HG03060 (cell line): ENCODE measurements around the gene NUP214.
"Not testable (repeated sequence)": the region's sequence is repeated elsewhere in the genome, so short reads cannot be mapped to it uniquely, and the experiment has no call there.

Experiments
- ATAC-seq: cut with Tn5 transposase; IDR thresholded peaks from one replicate; pipeline ENCODE4 v1.9.1; 2021; ENCODE audit warnings: low read depth, moderate number of reproducible peaks; ENCODE audit not compliant: unreplicated experiment

Gene NUP214

DNA sequence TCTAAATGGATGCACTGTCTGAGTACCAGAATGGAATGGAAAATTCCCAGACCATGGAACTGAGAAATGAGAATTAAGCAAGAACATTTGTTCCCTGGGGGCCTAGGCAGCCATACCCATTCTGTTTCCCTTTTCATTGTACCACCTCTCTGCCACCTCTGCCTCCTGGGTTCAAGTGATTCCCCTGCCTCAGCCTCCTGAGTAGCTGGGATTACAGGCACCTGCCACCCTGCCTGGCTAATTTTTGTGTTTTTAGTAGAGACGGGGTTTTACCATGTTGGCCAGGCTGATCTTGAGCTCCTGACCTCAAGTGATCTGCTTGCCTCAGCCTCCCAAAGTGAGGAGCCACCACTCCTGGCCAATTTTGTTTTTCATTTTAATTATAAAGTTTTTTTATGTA is 33.3 kb downstream of the NUP214 start:
- not testable (repeated sequence) for ATAC-seq

DNA sequence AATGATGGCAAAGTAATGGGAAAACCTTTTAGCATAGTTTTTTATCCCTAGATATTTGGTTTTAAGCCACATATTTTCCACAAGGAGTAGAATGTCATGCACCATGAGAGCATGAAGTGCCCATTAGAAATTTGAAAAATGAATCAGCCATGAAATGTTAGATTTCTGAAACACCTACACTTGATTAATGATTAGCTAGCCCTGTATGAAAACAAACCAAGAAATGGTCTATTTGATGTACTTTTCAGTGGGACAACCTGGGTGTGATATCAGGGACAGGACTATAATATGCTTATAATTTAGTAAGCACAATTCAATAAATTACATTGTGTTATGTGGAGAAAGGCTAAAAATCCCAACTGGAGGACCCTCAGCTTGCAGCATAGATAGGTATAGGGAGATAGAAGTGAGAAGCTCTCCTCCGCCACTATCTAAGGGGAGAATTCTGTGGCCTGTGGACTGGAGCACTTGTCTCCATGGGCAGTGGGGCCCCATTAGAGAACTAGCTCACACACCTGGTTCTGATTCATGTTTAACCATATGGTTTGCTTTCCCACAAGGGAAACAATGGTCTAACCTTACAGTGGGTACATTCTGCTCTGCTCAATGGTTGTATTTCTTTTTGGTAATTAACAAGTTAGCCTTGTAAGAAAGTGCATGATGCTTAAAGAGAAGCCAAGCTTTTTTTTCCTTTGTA is 35.2 kb downstream of the NUP214 start:
- ATAC-seq = no peak

DNA sequence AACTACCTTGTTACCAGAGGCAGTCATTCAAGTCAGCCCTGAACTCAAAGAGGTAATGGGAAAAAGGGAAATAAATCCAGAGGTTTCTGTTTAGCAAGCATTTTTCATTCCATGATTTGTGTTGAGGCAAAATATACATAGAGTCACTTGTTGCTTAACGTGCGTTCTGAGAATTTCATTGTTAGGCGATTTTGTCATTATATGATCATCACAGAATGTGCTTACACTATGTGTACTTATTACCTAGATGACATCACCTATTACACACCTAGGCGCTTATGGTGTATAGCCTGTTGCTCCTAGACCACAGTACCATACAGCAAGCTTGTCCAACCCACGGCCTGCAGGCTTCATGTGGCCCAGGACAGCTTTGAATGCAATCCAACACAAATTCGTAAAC is 36.2 kb downstream of the NUP214 start:
- no peak for ATAC-seq

DNA sequence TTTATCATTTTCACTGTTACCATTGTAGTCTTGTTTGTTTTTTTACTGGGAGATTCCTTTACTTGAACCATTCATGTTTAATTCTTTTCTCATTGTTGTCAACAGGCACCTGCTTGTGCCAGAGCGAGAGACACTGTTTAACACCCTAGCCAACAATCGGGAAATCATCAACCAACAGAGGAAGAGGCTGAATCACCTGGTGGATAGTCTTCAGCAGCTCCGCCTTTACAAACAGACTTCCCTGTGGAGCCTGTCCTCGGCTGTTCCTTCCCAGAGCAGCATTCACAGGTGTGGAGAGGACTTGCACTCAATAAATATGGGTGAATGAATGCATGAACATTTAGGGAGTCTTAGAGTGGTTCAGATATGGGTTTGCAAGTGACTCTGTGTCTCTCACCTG is 37.5 kb downstream of the NUP214 start:
- no peak for ATAC-seq

DNA sequence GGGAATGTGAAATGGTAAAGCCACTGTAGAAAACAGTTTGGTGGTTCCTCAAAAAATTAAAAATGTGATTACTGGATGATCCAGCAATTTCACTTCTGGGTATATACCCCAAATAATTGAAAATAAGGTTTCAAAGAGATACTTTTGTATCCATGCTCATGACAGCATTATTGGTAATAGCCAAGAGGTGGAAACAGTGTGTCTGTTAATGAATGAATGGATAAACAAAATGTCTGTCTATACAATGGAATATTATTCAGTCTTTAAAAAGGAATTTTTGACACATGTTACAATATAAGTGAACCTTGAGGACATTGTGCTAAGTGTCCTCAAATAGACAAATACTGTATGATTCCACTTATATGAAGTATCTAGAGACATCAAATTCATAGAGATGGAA is 40.1 kb downstream of the NUP214 start:
- ATAC-seq = no peak

DNA sequence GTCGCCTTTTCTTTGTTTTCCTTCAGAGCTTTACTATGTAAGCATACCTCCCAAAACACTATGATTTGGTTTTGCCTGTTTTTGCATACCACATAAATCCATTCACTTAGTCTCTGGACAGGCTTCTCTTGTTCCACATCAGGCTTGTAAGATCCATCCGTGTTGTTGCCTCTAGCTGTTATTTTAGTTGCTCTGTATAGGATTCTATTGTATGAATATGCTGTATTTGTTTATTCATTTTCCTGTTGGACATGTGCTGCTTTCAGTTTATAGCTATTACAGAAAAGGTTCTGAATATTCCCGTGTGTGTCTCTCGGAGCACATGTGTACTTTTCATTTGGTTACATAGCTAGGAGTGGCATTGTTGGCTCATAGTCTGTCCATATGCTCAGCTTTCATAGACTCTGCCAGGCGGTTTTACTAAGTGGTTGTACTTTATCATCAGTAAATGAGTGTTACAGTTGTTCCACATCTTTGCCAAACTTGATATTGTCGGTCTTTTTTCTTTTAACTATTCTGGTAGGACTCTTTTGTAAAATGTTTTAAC is 41.8 kb downstream of the NUP214 start:
- no peak for ATAC-seq

DNA sequence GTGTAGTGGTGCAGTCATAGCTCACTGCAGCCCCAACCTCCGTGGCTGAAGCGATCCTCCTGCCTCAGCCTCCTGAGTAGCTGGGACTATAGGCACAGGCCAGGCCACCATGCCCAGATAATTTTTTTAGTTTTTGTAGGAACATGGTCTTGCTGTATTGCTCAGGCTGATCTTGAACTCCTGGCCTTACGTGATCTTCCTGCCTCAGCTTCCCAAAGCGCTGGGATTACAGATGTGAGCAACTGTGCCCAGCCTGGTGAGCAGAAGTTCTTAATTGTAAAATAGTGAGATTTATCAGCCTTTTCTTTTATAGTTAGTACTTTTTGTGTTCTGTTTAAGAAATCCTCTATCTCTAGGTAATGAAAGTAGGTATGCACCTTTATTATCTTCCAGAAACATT is 42.5 kb downstream of the NUP214 start:
- no peak for ATAC-seq

DNA sequence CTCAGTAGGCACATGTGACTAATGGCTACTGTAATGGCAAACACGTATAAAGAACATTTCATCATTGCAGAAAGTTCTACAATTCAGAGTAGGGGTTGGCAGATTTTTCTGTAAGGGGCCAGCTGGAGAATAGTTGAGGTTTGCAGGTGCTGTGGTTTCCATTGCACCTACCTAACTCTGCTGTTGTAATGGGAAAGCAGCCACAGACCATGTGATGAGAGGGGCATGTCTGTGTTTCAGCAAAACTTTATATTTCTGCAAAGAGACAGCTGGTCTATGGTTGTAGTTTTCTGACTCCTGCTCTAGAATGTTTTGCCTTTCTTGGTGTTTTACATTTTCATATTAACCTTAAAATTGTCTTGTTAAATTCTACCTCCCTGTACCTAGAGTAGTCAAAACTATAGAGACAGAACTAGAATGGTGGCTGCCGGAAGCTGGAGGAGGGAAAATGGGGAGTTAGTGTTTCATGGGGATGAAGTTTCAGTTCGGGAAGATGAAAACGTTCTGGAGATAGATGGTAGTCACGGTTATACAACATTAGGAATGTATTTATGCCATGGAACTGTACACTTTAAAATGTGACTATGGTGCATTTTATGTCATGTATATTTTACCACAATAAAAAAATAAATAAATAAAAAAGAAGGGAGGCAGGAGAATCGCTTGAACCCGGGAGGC is 44.3 kb downstream of the NUP214 start:
- no peak for ATAC-seq

DNA sequence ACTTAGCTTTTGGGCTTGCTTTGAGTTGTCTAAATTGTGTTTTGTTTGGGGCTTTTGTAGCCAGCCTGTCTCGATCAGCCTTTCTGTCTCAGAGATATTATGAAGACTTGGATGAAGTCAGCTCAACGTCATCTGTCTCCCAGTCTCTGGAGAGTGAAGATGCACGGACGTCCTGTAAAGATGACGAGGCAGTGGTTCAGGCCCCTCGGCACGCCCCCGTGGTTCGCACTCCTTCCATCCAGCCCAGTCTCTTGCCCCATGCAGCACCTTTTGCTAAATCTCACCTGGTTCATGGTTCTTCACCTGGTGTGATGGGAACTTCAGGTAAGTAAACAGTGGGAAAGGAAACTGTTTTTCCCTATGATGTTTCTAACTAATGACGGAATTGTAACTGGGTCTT is 48.6 kb downstream of the NUP214 start:
- ATAC-seq = no peak

DNA sequence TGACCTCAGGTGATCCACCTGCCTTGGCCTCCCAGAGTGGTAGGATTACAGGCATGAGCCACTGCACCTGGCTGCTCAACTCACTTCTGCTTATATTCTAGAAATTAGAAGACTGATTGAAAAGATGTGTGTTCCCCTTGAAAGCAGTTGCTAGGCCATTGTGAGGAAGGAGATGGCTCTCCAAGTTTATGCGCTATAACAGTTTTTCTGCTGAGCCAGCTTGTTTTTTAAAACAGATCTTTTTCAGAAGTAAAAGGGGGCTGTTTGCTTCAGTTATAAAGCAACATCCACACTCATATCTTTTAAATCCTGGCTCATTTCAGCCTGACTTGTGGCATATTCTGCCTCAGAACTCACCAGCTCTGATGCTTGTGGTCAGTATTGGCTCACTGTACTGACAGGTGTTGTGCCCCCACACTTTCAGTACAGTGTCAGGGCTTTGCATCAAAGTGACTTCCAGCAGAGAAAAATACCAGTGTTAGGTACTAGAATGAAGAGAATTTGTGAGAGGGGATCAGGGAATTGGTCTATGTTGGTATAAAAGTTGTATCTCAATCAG is 49.4 kb downstream of the NUP214 start:
- no peak for ATAC-seq

DNA sequence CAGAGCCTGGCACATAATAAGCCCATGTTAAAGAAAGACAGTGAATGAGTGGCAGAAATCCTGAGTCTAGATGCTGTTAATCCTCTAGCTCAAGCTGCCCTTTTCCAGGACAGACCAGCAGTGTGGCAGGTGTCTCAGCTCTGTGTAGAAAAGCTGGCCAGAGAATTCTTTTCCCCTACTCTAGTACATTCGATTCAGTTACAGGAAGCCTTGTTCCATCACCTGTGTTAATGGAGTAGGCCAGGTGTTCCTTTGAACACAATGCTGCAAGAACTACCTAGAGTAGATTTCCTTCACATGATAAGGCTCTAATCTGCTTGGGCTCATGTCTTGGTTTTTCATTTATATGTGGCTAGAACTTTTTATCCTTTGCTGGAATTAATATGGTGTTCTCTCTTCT is 52.5 kb downstream of the NUP214 start:
- ATAC-seq = no peak

DNA sequence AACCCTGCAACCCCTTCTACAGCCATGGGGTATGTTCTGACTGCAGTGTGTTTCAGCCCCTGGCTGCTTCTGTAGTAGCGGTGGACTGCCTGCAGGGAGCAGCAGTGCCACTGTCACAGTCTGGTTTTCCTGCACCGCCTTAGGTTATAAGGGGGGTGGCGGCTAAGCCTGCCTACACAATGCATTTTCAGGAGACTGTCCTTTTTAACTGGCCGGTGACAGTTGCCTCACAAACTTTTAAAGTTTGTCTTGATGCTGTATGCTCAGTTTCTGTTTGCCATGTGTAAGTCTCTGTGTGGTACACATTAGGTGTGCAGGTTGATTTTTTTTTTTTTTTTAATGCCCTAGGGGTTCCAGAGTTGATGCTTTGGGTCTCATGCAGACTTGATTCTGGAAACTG is 53.0 kb downstream of the NUP214 start:
- no peak for ATAC-seq

DNA sequence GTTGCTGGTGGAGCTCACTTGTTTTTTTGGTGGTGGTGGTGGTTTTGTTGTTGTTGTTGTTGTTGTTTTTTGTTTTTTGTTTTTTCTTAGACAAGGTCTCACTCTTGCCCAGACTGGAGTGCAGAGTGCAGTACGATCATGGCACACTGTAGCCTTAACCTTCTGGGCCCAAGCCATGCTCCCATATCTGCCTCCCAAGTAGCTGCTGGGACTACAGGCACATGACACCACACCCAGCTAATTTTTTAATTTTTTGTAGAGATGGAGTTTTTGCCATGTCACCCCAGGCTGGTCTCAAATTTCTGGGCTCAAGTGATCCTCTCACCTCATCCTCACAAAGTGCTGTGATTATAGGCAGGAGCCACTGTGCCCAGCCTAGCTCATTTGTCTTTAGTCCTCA is 53.5 kb downstream of the NUP214 start:
- no peak for ATAC-seq

DNA sequence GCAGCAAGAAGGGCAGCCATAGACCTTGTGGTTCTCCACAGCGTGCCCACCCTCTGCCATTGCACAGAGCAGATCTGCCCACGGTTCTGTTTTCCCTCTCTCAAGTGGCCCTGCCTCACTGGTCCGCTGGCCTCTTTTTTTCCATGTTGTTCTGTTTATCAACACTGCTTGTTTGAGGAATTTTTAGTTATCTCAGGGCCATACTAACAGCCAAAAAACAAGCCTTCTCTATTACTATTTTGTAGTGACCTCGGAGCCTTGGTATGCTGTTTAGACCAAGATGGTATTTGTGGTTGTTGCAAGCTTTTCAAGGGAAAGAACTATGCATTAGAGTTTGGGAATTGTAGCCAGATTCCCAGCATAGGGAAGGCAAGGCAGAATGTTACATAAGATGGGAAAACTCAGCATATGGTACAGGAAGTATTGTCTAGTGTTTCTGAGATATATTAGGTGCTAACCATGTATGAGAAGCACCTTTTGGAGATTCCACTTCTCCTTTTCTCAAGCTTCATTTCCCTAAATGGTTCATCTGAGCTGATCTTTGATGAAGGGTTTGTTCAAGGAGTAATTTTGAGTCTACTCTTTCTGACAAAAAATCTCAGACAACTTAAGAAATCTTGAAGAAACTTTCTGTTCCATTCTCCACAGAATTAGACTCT is 54.3 kb downstream of the NUP214 start:
- ATAC-seq = no peak

DNA sequence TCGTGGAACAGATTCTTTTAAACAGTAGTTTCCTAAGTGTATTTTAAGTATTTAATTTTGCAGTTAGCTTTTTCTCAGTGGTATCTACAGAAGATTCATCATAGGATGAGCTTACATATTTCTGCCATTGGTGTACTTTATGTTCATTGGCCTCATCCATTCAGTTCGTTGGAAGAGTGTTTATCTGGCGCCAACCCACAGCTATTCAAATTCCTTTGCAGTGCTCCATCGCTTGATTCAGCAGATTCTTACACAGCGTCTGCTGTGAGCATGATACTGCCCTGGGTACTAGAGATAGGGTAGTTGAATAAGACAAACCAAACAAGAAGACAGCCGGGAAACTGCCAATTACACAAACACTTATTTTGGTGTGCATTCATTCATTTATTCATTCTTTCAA is 55.1 kb downstream of the NUP214 start:
- no peak for ATAC-seq

DNA sequence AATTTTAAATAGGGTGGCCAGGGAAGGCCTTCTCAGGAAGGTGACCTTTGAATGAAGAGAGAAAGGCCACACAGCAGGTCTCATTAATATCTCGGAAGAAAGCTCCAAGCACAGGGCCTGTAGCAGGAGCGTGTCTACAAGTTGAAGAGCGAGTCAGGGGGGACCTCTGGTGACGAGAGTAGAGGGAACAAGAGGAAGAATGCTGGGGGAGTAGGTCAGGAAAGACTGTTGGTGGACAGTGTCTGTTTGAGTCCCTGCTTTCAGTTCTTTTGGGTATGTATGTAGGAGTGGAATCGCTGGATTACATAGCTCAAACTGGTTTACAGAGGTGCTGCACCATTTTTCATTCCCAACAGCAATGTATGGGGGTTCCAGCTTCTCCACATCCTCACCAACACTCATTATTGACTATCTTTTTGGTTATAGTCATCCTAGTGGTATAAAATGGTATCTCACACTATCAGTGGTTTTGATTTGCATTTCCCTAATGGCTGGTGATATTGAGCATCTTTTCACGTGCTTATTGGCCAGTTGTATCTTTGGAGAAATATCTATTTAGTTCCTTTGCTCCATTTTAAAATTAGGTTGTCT is 55.8 kb downstream of the NUP214 start:
- no peak for ATAC-seq

DNA sequence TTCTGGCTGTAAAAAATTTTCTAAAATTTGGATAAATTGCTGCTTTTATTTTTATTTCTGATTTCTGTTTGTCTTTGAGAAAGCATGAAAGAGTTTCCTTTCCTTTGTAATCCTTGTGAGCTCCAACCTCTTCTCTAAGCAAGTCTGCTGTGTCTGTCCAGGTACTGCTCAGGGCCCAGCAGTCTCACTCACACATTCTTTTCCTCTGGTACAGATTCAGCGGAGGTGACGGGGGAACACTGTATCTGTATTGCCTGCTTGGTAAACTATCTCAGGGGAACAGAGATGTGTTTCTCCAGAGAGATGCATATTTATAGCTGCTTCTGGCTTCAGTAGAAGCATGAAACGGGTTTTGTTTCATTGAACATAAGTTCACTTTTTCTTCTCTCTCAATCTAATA is 60.5 kb downstream of the NUP214 start:
- no peak for ATAC-seq

DNA sequence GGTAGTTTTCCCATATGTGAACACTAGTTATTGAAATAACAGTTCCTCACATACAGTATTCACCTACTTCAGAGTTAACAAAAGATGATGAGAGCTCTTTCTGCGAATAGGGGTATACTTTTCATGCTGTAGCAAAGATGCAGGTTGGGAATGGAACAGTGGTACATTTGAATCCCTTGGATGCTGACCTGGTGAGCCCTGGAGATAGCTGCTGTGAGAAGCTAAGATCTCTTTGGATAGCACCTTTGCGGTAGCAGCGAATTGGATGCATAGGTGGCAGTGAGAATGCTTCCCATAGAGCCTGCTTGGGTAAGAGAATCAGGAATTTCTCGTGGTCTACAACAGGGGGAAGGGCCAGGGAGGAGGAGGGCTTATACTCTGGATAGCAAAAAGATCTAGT is 61.2 kb downstream of the NUP214 start:
- no peak for ATAC-seq

DNA sequence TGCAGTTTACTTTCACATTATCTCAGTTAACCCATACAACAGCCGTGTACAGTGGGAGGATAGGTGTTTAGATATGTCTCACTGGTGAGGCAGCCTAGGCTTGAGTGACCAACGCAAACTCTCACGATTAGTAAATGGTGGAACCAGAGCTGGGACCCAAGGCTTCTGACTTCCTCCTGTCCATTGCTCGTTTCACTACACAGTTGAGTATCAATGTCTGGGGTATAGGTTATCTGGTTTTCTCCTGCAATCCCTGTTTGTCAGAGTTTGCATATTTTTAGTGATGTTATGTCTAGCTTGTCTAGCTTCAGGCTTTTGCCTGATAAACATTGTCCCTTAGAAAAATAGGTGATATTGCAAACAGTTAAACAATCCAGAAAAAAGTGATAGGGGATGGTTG is 62.6 kb downstream of the NUP214 start:
- no peak for ATAC-seq

DNA sequence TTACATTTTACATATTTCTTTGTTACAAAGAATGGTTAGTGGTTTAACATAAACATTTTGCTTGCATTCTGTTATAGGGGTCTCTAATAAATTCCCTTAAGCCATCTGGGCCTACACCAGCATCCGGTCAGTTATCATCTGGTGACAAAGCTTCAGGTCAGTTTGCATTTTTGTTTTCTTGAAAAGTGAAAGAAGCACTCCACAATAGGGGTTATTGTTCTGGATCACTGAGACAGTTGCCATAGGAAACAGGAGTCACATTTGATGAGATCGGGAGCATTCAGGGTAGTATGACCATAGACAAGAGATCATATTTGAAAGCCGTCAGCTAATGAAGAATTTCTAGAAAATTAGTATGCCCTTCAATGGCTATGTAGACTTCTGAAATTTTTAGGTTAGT is 63.6 kb downstream of the NUP214 start:
- no peak for ATAC-seq

DNA sequence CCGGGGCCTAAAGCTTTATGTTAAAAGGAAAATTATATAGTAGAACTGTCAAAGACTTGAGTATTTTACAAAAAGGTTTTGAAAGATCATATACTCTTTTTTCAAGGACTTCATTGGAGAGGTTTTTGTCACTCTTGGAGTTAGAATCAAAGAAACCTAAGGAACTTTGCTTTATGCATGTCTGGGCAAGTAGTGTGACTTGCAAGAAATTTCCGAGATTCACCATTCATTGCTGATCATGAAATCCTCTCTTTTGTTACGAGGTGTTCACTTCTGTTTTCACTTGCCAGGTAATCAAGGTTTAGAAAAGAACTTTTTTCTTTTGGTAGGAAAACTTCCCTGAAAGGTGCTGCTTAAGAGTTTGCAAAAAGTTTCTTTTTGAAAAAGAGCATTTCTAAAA is 64.8 kb downstream of the NUP214 start:
- no peak for ATAC-seq
